IMR-90 (cell line): Measurements from ENCODE around the gene ANKFN1. TPM values are rescaled to one million over a fixed set of nuclear protein-coding genes. Genes with fewer than 3 reads are reported as not detected.

Source experiments
- ATAC-seq: fragments of 200-7000 bp; cut with Tn5 transposase; 2 replicates; pipeline ENCODE4 v1.9.1; 2020; ENCODE audit warnings: low read depth, mild to moderate bottlenecking, moderate library complexity
- BruUV-seq: library from RNA; stranded (reverse); fragments of 400-500 nt; replicated peaks from 2 replicates; lab custom pipeline; 2021; lab: Mats Ljungman, UMichigan
- CTCF ChIA-PET: fragments of 300-600 bp; formaldehyde crosslinking; extraction: SDS; loops from one replicate; lab custom pipeline; 2021; ENCODE audit warnings: antibody characterized with exemption; lab: Yijun Ruan, JAX
- POLR2A ChIA-PET: fragments of 300-600 bp; sonication (Branson Sonifier 250); formaldehyde crosslinking; loops from one replicate; lab custom pipeline; 2022; ENCODE audit warnings: antibody characterized with exemption; ENCODE audit not compliant: unreplicated experiment; lab: Charles Lee
- DNase-seq: peaks from one replicate; pipeline ENCODE4 v3.0.0; 2013
- H2AFZ ChIP-seq: replicated peaks from 2 replicates; pipeline ENCODE3; 2013; ENCODE audit warnings: low read length, mild to moderate bottlenecking; ENCODE audit not compliant: poor library complexity
- H2AK5ac ChIP-seq: 2 replicates; pipeline ENCODE4 v1.6.1; 2013; ENCODE audit warnings: low read depth, low read length, inconsistent platforms
- H2AK9ac ChIP-seq: replicated peaks from 2 replicates; pipeline ENCODE3; 2013; ENCODE audit warnings: mild to moderate bottlenecking, low read depth, low read length, moderate library complexity; ENCODE audit not compliant: poor library complexity
- H2BK120ac ChIP-seq: 2 replicates; pipeline ENCODE4 v1.6.1; 2013; ENCODE audit warnings: low read depth, low read length, inconsistent platforms
- H2BK15ac ChIP-seq: 3 replicates; pipeline ENCODE4 v1.6.1; 2013; ENCODE audit warnings: low read depth, low read length, inconsistent platforms
- H2BK20ac ChIP-seq: 2 replicates; pipeline ENCODE4 v1.6.1; 2013; ENCODE audit warnings: low read depth, mild to moderate bottlenecking, inconsistent platforms, low read length, moderate library complexity
- H2BK5ac ChIP-seq: 2 replicates; pipeline ENCODE4 v1.6.1; 2013; ENCODE audit warnings: mild to moderate bottlenecking, low read depth, low read length, inconsistent platforms; ENCODE audit not compliant: poor library complexity, severe bottlenecking
- H3K14ac ChIP-seq: replicated peaks from 2 replicates; pipeline ENCODE4 v1.6.1; 2013; ENCODE audit warnings: low read depth, low read length, inconsistent platforms
- H3K18ac ChIP-seq: 2 replicates; pipeline ENCODE4 v1.6.1; 2013; ENCODE audit warnings: low read depth, low read length, control low read depth
- H3K23ac ChIP-seq: 2 replicates; pipeline ENCODE4 v1.6.1; 2013; ENCODE audit warnings: low read depth, low read length, inconsistent platforms
- H3K27ac ChIP-seq: 2 replicates; pipeline ENCODE4 v1.5.1; 2013; ENCODE audit warnings: mild to moderate bottlenecking, control low read depth, low read length; ENCODE audit not compliant: insufficient read depth
- H3K27me3 ChIP-seq: 2 replicates; pipeline ENCODE4 v1.6.1; 2013; ENCODE audit warnings: low read length; ENCODE audit not compliant: control insufficient read depth, insufficient read depth
- H3K36me3 ChIP-seq: 2 replicates; pipeline ENCODE4 v1.6.1; 2013; ENCODE audit warnings: low read length, mixed read lengths; ENCODE audit not compliant: control insufficient read depth, insufficient read depth
- H3K4ac ChIP-seq: 2 replicates; pipeline ENCODE4 v1.6.1; 2013; ENCODE audit warnings: low read depth, low read length, inconsistent platforms
- H3K4me1 ChIP-seq: 2 replicates; pipeline ENCODE4 v1.6.1; 2013; ENCODE audit warnings: low read length, mixed read lengths; ENCODE audit not compliant: control insufficient read depth, insufficient read depth
- H3K4me2 ChIP-seq: 2 replicates; pipeline ENCODE4 v1.6.1; 2013; ENCODE audit warnings: low read depth, mild to moderate bottlenecking, control low read depth, low read length, moderate library complexity
- H3K4me3 ChIP-seq: 2 replicates; pipeline ENCODE4 v1.5.1; 2013; ENCODE audit warnings: low read depth, mild to moderate bottlenecking, control low read depth, low read length, moderate library complexity; ENCODE audit not compliant: insufficient read depth
- H3K56ac ChIP-seq: 2 replicates; pipeline ENCODE4 v1.6.1; 2013; ENCODE audit warnings: low read length, inconsistent platforms; ENCODE audit not compliant: insufficient read depth; ENCODE audit errors: extremely low read depth
- H3K79me1 ChIP-seq, 2 experiments: 2 replicates each; pipeline ENCODE4 v1.6.1; 2013; ENCODE audit warnings: low read length in 2 of 2, inconsistent platforms in 1 of 2, low read depth in 1 of 2
- H3K9ac ChIP-seq: 2 replicates; pipeline ENCODE4 v1.6.1; 2013; ENCODE audit warnings: low read depth, low read length, control low read depth
- H3K9me1 ChIP-seq: 2 replicates; pipeline ENCODE4 v1.6.1; 2013; ENCODE audit warnings: low read length, inconsistent platforms; ENCODE audit not compliant: insufficient read depth
- H3K9me3 ChIP-seq: 2 replicates; pipeline ENCODE4 v1.6.1; 2013; ENCODE audit warnings: low read length; ENCODE audit not compliant: control insufficient read depth, insufficient read depth
- H4K20me1 ChIP-seq: 2 replicates; pipeline ENCODE4 v1.6.1; 2013; ENCODE audit warnings: low read length, inconsistent platforms; ENCODE audit not compliant: insufficient read depth
- H4K5ac ChIP-seq: 2 replicates; pipeline ENCODE4 v1.6.1; 2013; ENCODE audit warnings: mild to moderate bottlenecking, low read depth, low read length, control low read depth
- H4K8ac ChIP-seq, 2 experiments: 2 replicates each; pipeline ENCODE4 v1.6.1; 2013; ENCODE audit warnings: low read depth in 2 of 2, low read length in 2 of 2, control low read depth in 1 of 2, inconsistent platforms in 1 of 2
- H4K91ac ChIP-seq: 2 replicates; pipeline ENCODE4 v1.6.1; 2013; ENCODE audit warnings: low read depth, low read length, inconsistent platforms; ENCODE audit not compliant: insufficient read depth
- CEBPB ChIP-seq: IDR thresholded peaks from 2 replicates; pipeline ENCODE4 v1.6.1; 2012; ENCODE audit warnings: low read depth, low read length, improper control_type of control experiment
- FOS ChIP-seq: fragments of 150-350 bp; IDR thresholded peaks from 2 replicates; pipeline ENCODE4 v1.6.1; 2016; ENCODE audit warnings: low read depth, low read length
- MAZ ChIP-seq: IDR thresholded peaks from 2 replicates; pipeline ENCODE4 v1.6.1; 2012; ENCODE audit warnings: low read depth, mild to moderate bottlenecking, low read length, improper control_type of control experiment, moderate library complexity, borderline replicate concordance
- MXI1 ChIP-seq: IDR thresholded peaks from 2 replicates; pipeline ENCODE4 v1.6.1; 2012; ENCODE audit warnings: low read depth, mild to moderate bottlenecking, low read length, moderate library complexity, borderline replicate concordance
- POLR2A ChIP-seq: IDR thresholded peaks from 2 replicates; pipeline ENCODE4 v1.6.1; 2012; ENCODE audit warnings: mild to moderate bottlenecking, low read depth, low read length
- SMC3 ChIP-seq: fragments of 150-350 bp; IDR thresholded peaks from 2 replicates; pipeline ENCODE4 v1.6.1; 2016; ENCODE audit warnings: low read depth, mild to moderate bottlenecking, antibody characterized with exemption, low read length, moderate library complexity
- WGBS, 2 experiments: methylation state at CpG; one replicate each; pipeline versions ENCODE4 v1.1.5 to v1.1.7; 2013; ENCODE audit warnings: missing lambda C conversion rate in 2 of 2; ENCODE audit not compliant: insufficient read length in 1 of 2; ENCODE audit errors: extremely low coverage in 2 of 2; 5-methylcytosine and 5-hydroxymethylcytosine counted together
- dilution Hi-C: fragments of 300-500 bp; cut with HindIII; formaldehyde crosslinking; loops from one replicate; pipeline ENCODE4 v1.14.3; 2018; ENCODE audit warnings: low sequenced_read_pairs; ENCODE audit not compliant: unreplicated experiment
- in situ Hi-C: fragments of 300-500 bp; cut with MboI; formaldehyde crosslinking; loops from 3 replicates; pipeline ENCODE4 v1.14.3; 2019; ENCODE audit warnings: low sequenced_read_pairs, inconsistent platforms, mixed read lengths
- intact Hi-C: fragments of 100-400 bp; cut with micrococcal nuclease; formaldehyde crosslinking; loops from 2 replicates; pipeline ENCODE4 v1.10.0; 2022
- polyA plus RNA-seq, 3 experiments: library from polyadenylated mRNA; depleted of rRNA; stranded (reverse); fragments of >200 nt; gene quantifications; 2 replicates each; pipeline ENCODE4 v1.2.3, GENCODE V29; 2012; ENCODE audit warnings: low replicate concordance in 1 of 3
- total RNA-seq: library from RNA; depleted of rRNA; stranded (reverse); fragments of >200 nt; gene quantifications from 2 replicates; pipeline ENCODE4 v1.2.3, GENCODE V29; 2012
- TF ChIP-seq, protein P1 (sequence below): conservative IDR thresholded peaks from 2 replicates; pipeline ENCODE4 v1.5.1; 2012; ENCODE audit warnings: mild to moderate bottlenecking, low read depth, low read length, improper control_type of control experiment
- TF ChIP-seq, protein P2 (sequence below): fragments of 150-350 bp; IDR thresholded peaks from 2 replicates; pipeline ENCODE4 v1.6.1; 2017; ENCODE audit warnings: mild to moderate bottlenecking, antibody characterized with exemption, low read length, low read depth

Gene ANKFN1
- total and polyA plus RNA-seq, 2 of the 4 experiments (the other 2 are of a cell fraction): not detected

DNA sequence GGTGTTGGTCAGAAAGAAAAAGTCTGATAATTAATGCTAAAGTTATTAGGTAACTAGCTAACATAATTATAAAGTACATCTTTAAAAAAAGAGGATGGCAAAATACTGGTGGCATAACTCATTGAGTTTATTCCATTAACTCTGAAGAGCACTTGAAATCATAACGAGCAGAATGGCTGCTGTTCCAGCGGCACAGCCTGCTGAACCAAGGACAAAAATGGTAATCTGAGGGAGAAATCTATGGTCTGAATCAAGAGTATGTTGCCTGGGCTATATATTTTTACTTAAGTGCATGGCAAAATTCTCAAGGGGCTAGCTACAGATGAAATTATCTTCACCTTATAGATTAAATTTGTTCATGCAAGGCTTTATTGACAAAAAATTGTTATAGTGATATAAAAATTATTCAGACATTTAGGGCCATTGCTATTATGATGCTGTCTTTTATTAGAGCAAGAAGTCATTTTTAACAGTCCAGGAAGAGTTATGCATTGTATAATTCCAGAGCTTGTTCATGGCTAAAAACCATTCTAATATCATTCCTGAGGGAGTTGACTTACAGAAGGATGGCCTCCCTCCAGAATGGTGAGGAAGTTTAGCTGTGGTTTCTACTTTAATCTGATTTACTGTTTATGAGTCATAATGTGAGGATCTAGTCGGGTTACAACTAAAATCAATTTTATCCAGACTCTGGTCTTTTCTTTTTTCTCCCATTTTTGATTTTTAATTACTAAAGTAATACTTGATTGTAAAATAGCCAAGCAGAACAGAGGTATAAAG lies 41.4 kb upstream of the ANKFN1 start (continued):
- TF ChIP-seq, protein P1, sequence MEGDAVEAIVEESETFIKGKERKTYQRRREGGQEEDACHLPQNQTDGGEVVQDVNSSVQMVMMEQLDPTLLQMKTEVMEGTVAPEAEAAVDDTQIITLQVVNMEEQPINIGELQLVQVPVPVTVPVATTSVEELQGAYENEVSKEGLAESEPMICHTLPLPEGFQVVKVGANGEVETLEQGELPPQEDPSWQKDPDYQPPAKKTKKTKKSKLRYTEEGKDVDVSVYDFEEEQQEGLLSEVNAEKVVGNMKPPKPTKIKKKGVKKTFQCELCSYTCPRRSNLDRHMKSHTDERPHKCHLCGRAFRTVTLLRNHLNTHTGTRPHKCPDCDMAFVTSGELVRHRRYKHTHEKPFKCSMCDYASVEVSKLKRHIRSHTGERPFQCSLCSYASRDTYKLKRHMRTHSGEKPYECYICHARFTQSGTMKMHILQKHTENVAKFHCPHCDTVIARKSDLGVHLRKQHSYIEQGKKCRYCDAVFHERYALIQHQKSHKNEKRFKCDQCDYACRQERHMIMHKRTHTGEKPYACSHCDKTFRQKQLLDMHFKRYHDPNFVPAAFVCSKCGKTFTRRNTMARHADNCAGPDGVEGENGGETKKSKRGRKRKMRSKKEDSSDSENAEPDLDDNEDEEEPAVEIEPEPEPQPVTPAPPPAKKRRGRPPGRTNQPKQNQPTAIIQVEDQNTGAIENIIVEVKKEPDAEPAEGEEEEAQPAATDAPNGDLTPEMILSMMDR: no peak

DNA sequence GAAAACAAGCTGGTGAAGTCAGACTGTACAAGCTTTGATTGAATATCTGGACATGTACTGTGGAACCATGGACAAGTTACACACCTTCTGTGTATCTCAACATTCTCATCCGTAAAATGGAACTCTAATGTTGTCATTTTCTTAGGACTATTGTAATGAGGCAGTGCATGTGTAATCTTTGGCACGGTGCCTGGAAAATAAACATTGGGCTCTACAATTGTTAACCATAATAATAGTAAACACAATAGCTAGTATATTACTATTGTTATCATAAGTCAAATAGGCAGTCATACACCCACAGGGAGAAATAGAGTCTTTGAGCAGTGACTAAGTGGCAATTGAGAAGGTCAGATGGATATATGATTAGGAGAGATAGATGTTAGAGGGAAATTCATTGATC lies 39.8 kb upstream of the ANKFN1 start:
- no peak overlapping the region for H3K18ac ChIP-seq
- ATAC-seq (no peak), DNase-seq (no peak)
- H2AFZ ChIP-seq: no peak overlapping the region
- H2BK20ac ChIP-seq: no peak overlapping the region
- no peaks in the 10 kb centered on the region for H3K9me1 ChIP-seq
- no peaks in the 10 kb centered on the region for H3K4me1 ChIP-seq
- dilution Hi-C loops (no loop called here), intact Hi-C loops (no loop called here), in situ Hi-C loops (no loop called here)
- peaks cover 2% of the 10 kb centered on the region; the same call in 1 of the 2 replicates for H3K27me3 ChIP-seq
- no peaks in the 10 kb centered on the region for H3K79me1 ChIP-seq
- H3K4ac ChIP-seq: no peak overlapping the region
- H4K20me1 ChIP-seq: no peaks in the 10 kb centered on the region
- TF ChIP-seq MAZ: no peak
- TF ChIP-seq MXI1: no peak
- TF ChIP-seq SMC3: no peak
- no peak for TF ChIP-seq POLR2A
- no peak for TF ChIP-seq FOS
- TF ChIP-seq, protein P2, sequence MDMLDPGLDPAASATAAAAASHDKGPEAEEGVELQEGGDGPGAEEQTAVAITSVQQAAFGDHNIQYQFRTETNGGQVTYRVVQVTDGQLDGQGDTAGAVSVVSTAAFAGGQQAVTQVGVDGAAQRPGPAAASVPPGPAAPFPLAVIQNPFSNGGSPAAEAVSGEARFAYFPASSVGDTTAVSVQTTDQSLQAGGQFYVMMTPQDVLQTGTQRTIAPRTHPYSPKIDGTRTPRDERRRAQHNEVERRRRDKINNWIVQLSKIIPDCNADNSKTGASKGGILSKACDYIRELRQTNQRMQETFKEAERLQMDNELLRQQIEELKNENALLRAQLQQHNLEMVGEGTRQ: no peak
- no peak for TF ChIP-seq CEBPB
- H3K9me3 ChIP-seq: no peaks in the 10 kb centered on the region
- H2AK5ac ChIP-seq: no peak overlapping the region
- no peak overlapping the region for H2BK15ac ChIP-seq
- no peak overlapping the region for H3K56ac ChIP-seq
- no peak overlapping the region for H4K8ac ChIP-seq
- no peak overlapping the region for H3K9ac ChIP-seq
- H3K27ac ChIP-seq: no peak overlapping the region
- WGBS, 2 experiments: no CpG with 5 or more reads among the region's 2 CpGs
- ChIA-PET POLR2A (no interaction called here), CTCF (interaction anchor here (0.7 kb wide), 1 partner anchor 386 kb away, joined by 3 read pairs; no protein-coding TSS in a partner anchor)
- H4K5ac ChIP-seq: no peak overlapping the region
- H3K36me3 ChIP-seq: no peaks in the 10 kb centered on the region
- no peak overlapping the region for H3K4me3 ChIP-seq
- no peak overlapping the region for H3K23ac ChIP-seq
- no peak overlapping the region for H2BK120ac ChIP-seq
- H2AK9ac ChIP-seq: no peak overlapping the region
- BruUV-seq: no TSS peak
- H3K4me2 ChIP-seq: no peak overlapping the region
- H2BK5ac ChIP-seq: no peak overlapping the region
- H3K14ac ChIP-seq: no peak overlapping the region
- H4K91ac ChIP-seq: no peak overlapping the region
